ENCODE measurements around the gene PAQR4.

Gene PAQR4

DNA sequence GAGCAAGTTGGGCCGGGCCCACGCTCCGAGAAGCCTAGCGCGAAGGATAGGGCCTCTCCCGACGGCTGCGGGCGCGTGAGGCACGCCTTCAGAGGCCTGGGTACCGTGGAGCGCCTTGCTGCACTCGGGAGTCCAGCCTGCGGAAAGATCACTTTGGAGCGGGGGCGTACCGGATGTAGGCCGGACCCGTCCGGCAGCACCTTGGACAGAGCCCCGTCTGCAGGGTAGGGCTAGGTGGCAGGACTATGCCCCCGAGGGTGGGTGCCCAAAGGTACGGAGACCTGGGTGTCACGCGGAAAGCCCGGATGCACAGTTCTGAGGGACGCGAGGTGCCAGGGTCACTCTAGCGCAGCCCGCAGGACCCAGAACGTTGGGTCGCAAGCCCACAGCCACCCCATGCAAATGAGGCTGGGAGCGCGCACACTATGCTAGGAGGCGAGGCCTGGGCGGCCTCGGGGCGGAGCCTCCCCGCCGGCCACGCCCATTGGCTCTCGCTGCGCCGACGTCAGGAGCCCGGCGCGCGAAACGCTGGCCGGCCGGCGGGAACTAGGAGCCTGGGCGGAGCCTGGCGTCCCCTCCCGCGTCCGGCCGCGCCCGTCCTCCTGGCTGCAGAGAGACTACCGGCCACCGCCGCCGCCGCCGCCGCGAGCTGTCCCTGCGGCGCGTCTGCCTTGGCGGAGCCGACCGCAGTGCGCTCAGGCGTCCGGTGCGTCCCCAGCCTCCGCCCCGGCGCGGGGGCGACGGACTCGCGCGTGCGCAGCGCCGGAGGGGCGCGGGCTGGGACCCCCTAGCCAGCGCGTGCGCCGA is at the start of gene PAQR4:
PAQR4 (plus strand) TSS at position 611 of the 807 bp plus-strand sequence. CDS start 327 bp downstream, outside the sequence.
- TF ChIP-seq CTCF (IDR thresholded peaks at IDR 0.05; ENCODE audit: low read depth, low read length): no peak
- H3K4me3 ChIP-seq (ENCODE audit: low read depth, low read length): peak within 1 kb of the TSS; percentile 65

DNA sequence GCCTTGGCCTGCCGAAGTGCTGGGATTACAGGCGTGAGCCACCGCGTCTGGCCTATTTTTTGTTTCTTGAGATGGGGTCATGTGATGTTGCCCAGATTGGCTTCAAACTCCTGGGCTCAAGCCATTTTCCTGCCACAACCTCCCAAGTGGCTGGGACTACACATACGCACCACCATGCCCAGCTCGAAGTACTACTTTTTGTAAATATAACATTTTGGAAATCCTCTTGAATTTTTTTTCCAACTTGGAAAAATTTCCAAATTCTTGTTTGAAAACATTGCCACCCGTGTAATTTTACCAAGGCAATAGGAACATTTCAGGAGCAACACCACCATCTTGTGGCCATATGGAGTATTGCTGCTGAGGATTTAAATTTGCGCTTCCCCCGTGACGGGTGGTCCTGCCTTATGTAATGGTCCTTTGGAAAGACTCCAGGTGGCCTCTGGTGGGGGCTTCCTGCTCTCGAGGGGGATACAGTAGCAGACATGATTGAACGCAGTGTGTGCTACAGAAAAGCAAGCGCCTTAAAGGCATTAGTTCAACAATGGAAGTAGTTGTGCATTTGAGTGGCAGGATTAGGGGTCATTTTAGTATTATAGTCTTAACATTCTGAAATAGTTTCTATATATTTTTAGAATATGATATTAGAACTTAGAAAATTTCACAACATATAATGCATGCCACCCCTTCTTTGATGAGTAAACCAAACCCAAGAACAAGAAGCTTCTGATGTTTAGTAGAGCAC is 49.5 kb upstream of the PAQR4 start:
- no peak overlapping the region for H3K4me3 ChIP-seq (ENCODE audit: low read depth, low read length)
- TF ChIP-seq CTCF (IDR thresholded peaks at IDR 0.05; ENCODE audit: low read depth, low read length): peak; percentile 76

DNA sequence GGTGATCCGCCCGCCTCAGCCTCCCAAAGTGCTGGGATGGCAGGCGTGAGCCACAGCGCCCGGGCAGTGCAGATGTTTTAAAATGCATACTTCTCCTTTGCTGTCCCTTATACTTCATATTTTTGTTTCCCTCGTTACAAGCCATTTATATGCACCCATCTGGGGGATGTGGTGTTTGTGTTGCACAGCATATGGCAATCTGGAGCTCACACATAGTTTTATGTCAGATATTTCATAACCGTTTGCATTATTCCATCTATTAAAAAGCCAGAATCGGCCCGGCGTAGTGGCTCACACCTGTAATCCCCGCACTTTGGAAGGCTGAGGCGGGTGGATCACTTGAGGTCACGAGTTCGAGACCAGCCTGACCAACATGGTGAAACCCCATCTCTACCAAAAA is 45.7 kb upstream of the PAQR4 start:
- no peak for TF ChIP-seq CTCF (IDR thresholded peaks at IDR 0.05; ENCODE audit: low read depth, low read length)

DNA sequence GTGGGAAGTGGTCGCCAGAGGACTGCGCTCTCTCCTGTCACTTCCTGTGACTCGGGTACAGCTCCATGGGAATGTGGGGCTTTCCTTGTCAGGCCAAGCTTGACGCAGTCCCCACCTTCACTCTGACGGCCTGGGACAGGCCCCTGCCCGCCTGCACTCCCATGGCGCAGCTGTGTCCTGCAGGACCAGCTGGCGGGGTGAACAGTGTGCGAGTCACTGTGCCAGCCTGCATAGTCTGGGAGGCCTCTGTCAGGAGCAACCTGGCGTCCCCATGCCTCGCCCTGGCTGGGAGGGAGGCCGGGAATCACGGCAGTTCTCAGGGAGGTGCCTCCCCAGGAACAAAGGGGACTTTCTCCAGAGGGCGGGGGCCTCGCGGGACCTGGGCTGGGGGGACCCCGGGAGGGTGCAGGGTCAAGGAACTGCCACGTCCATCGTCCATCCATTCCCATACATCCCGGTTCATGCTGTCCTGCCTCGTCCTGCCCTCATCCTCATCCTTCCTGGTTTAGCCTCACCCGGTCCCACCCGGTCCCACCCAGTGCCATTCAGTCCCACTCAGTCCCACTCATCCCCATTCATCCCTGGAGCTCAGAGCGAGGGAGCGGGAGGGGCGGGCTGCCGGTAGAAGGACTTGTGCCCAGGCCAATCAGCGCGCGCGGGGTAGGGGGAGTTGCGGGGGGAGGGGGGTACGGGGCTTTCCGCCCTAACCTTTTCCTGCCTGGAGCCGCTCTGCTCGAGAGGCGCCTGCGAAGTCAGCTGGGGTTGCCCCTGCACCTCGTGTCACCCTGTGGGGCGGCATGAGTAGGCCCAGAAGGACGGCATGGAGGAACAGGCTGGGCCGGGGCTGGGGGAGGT is 44.0 kb upstream of the PAQR4 start:
- no peak for TF ChIP-seq CTCF (IDR thresholded peaks at IDR 0.05; ENCODE audit: low read depth, low read length)
- H3K4me3 ChIP-seq (ENCODE audit: low read depth, low read length): no peak overlapping the region

More for the DNA sequence above, 45.7 kb upstream of the PAQR4 start:
- no peak overlapping the region for H3K4me3 ChIP-seq (ENCODE audit: low read depth, low read length)

GRCh38 chr16:2925951-2926649 is 43.0 kb upstream of the PAQR4 start:
- no peak for TF ChIP-seq CTCF (IDR thresholded peaks at IDR 0.05; ENCODE audit: low read depth, low read length)
- no peak overlapping the region for H3K4me3 ChIP-seq (ENCODE audit: low read depth, low read length)

DNA sequence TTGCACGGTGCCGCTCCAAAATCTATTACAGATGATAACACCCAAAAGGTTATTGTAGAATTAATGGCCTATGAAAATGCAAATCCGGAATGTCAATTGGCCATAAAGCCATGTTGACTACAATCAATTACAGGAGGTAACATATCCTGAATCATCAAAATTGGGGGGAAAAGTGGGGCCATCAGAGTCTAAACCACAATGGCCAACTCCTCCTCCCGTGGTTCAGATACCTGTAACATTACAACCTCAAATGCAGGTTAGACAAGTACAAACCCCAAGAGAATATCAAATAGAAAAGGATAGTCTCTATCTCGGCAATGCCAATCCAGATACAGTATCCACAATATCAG is 42.5 kb upstream of the PAQR4 start:
- no peak overlapping the region for H3K4me3 ChIP-seq (ENCODE audit: low read depth, low read length)
- no peak for TF ChIP-seq CTCF (IDR thresholded peaks at IDR 0.05; ENCODE audit: low read depth, low read length)

Measured in WI38 (cell line).